AG09309 (cell line): ENCODE results near the gene AMDHD1.
A peak's percentile ranks its signal among the peaks of the same experiment; 100 is the strongest.

Source experiments
- DNase-seq: peaks from one replicate; pipeline ENCODE4 v3.0.0-alpha.2; 2010; ENCODE audit warnings: low read depth
- H3K4me3 ChIP-seq: 2 replicates; pipeline ENCODE4 v1.5.1; 2011; ENCODE audit warnings: mild to moderate bottlenecking, low read depth, low read length, moderate library complexity; ENCODE audit not compliant: control insufficient read depth
- TF ChIP-seq, protein P1 (sequence below): IDR thresholded peaks from 2 replicates; pipeline ENCODE4 v1.5.1; 2011; ENCODE audit warnings: mild to moderate bottlenecking, low read depth, low read length, inconsistent platforms; ENCODE audit not compliant: insufficient read depth, control insufficient read depth; ENCODE audit errors: missing control alignments

The AMDHD1 gene, protein sequence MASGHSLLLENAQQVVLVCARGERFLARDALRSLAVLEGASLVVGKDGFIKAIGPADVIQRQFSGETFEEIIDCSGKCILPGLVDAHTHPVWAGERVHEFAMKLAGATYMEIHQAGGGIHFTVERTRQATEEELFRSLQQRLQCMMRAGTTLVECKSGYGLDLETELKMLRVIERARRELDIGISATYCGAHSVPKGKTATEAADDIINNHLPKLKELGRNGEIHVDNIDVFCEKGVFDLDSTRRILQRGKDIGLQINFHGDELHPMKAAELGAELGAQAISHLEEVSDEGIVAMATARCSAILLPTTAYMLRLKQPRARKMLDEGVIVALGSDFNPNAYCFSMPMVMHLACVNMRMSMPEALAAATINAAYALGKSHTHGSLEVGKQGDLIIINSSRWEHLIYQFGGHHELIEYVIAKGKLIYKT

DNA sequence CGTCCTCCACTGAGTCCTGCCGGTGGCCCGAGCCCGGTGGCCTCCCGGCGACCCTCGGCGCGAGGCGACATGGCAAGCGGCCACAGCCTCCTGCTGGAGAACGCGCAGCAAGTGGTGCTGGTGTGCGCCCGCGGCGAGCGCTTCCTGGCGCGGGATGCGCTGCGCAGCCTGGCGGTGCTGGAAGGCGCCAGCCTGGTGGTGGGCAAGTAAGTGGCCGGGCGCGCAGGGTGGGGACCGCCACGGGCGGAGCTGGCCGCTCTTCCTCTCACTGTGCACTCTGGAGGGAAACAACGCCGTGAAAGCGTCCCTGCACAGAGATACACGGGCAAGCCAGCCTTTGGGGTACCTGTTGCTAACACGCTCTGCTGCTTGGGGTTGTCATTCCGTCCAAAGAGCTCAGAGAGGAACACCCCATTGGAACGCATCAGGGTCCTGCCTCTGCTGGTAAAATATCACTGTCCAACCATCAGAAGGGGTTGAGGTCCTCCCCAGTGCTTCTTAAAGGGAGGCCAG is at the start of gene AMDHD1:
Gene AMDHD1, plus strand, starts transcription at position 2 of the 513 bp plus-strand sequence. Its CDS starts 68 bp downstream, at position 70.
- H3K4me3 ChIP-seq = peak within 1 kb of the TSS; percentile 65
- no peak for DNase-seq
- TF ChIP-seq, protein P1, sequence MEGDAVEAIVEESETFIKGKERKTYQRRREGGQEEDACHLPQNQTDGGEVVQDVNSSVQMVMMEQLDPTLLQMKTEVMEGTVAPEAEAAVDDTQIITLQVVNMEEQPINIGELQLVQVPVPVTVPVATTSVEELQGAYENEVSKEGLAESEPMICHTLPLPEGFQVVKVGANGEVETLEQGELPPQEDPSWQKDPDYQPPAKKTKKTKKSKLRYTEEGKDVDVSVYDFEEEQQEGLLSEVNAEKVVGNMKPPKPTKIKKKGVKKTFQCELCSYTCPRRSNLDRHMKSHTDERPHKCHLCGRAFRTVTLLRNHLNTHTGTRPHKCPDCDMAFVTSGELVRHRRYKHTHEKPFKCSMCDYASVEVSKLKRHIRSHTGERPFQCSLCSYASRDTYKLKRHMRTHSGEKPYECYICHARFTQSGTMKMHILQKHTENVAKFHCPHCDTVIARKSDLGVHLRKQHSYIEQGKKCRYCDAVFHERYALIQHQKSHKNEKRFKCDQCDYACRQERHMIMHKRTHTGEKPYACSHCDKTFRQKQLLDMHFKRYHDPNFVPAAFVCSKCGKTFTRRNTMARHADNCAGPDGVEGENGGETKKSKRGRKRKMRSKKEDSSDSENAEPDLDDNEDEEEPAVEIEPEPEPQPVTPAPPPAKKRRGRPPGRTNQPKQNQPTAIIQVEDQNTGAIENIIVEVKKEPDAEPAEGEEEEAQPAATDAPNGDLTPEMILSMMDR = peak; percentile 23

DNA sequence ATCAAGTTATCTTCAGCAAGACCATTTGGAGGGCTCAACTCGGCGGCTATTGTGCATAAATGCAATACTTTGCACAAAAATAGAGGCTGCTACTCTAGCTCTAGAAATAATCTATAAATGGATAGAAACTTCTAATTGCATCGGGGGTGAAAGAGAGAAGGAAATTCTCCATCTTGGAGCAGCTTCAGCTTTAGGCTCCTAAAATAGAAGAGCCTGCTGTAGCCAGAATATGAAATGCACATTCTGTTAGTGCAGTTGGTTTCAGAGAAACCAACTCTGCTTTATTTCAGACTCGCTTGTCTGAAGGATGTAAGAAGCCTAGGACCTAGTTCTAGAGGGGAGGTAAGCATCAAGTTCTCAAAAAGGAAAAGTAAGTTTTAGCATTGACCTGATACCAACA is 46.3 kb upstream of the AMDHD1 start:
- TF ChIP-seq, protein P1 = no peak
- no peak overlapping the region for H3K4me3 ChIP-seq
- no peak for DNase-seq

DNA sequence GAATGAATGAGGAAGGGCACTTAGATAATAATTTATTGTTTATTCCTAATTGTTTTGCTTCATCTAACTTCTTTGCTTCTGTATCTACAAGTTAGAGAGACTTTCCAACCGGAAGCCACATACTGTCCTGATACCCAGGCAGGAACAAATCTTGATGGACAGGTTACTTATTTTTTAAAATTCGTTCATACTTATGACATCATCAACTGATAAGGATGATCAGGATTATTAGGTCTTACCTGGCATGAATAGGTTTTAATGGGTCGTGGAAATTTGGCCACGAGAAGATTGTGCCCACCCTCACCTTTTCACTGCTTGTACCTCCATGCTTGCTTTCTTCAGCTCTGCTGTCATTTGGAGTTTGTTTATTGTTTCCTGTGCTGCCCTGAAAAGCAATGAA is 45.0 kb upstream of the AMDHD1 start:
- no peak overlapping the region for H3K4me3 ChIP-seq
- DNase-seq = no peak
- TF ChIP-seq, protein P1 = no peak

DNA sequence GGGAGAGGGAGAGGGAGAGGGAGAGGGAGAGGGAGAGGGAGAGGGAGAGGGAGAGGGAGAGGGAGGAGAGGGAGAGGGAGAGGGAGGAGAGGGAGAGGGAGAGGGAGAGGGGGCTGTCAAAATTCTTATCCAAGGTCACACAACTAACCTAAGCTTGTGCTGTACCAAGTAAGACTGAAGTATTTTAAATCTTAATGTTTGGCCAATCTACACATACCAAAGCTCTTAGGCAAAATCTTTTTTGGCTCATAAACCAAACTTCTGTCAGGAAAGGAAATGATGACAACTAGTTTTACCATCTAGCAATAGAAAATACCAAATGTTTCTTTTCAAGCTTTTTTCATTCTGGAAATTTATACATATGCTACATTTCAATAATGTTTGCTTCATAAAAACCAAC is 34.6 kb upstream of the AMDHD1 start:
- TF ChIP-seq, protein P1 = no peak
- no peak overlapping the region for H3K4me3 ChIP-seq
- no peak for DNase-seq

DNA sequence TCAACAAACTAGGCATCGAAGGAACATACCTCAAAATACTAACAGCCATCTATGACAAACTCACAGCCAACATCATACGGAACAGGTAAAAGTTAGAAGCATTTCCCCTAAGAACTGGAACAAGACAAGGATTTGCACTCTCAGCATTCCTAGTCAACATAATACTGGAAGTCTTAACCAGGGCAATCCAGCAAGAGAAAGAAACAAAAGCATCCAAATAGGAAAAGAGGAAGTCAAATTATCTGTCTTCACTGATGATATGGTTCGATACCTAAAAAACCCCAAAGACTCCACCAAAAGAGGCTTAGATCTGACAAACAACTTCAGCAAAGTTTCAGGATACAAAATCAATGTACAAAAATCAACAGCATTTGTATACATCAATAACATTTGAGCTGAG is 33.3 kb upstream of the AMDHD1 start:
- no peak for DNase-seq
- TF ChIP-seq, protein P1 = no peak
- no peak overlapping the region for H3K4me3 ChIP-seq

DNA sequence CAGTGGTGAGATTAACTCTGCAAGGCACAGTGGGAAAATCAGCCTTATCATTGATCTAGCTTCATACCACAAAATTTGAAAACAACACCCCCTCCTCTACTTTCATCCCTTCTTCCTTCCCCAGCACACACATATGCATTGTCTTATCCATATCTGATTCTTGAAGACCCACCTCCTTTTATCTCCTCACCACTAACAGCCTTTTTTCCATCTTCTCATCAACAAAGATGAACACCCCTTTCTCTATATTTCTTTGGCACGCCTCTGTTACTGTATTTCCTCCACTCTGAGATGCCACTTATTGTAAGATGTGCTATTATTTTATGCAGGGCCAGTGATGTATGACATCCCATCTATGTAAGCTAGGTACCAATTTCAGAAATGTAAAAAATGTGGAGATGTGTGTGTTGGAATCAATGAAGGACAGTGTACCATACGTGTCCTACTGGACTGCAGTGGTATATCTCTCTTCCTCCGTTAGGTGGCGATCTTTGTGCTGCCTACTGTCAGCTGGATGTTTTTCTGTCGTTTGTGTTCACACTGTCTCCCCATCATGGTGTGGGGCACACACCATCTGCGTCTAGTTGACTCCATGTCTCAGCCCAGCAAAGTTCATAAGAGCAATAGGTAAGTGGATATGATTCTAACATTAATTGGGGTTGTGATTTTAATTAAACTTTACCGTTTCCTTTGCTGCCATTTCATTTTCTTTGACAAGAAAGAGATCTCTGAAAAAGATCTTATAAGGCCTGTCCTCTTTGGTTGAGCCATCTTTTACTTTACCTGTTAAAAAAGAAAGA is 24.7 kb upstream of the AMDHD1 start:
- no peak overlapping the region for H3K4me3 ChIP-seq
- TF ChIP-seq, protein P1 = peak; percentile 89
- DNase-seq = no peak
